Smooth muscle cell (in vitro differentiated cells): ENCODE measurements around the gene SLC22A12. TPM values are rescaled to one million over a fixed set of nuclear protein-coding genes. Genes with fewer than 3 reads are reported as not detected.

ENCODE experiments used
- DNase-seq: peaks from one replicate; lab custom pipeline; 2025; ENCODE audit not compliant: unreplicated experiment; lab: John Stamatoyannopoulos, UW
- H2AFZ ChIP-seq: fragments of 200-600 bp; sonication (generic); 2 replicates; pipeline ENCODE4 v1.6.0; 2016; ENCODE audit warnings: antibody characterized with exemption, low read depth, mild to moderate bottlenecking
- H3F3A ChIP-seq: fragments of 200-600 bp; sonication (generic); 2 replicates; pipeline ENCODE4 v1.6.0; 2017; ENCODE audit warnings: antibody characterized with exemption, low read depth
- H3K27ac ChIP-seq: fragments of 200-600 bp; sonication (generic); 2 replicates; pipeline ENCODE4 v1.5.1; 2016; ENCODE audit warnings: low read depth, mild to moderate bottlenecking
- H3K27me3 ChIP-seq: fragments of 200-600 bp; sonication (generic); 2 replicates; pipeline ENCODE4 v1.6.1; 2016; ENCODE audit warnings: low read depth, mild to moderate bottlenecking
- H3K36me3 ChIP-seq: fragments of 200-600 bp; sonication (generic); 2 replicates; pipeline ENCODE4 v1.5.1; 2016; ENCODE audit warnings: low read depth
- H3K4me1 ChIP-seq: fragments of 200-600 bp; sonication (generic); 2 replicates; pipeline ENCODE4 v1.5.1; 2016; ENCODE audit warnings: low read depth
- H3K4me2 ChIP-seq: fragments of 200-600 bp; sonication (generic); 2 replicates; pipeline ENCODE4 v1.6.0; 2016; ENCODE audit warnings: mild to moderate bottlenecking
- H3K4me3 ChIP-seq: fragments of 200-600 bp; sonication (generic); 2 replicates; pipeline ENCODE4 v1.5.1; 2016; ENCODE audit warnings: mild to moderate bottlenecking
- H3K79me2 ChIP-seq: fragments of 200-600 bp; sonication (generic); 2 replicates; pipeline ENCODE4 v1.6.0; 2016; ENCODE audit warnings: low read depth, mild to moderate bottlenecking
- H3K9ac ChIP-seq: fragments of 200-600 bp; sonication (generic); 2 replicates; pipeline ENCODE4 v1.6.0; 2016; ENCODE audit warnings: low read depth
- H3K9me3 ChIP-seq: fragments of 200-600 bp; sonication (generic); replicated peaks from 2 replicates; pipeline ENCODE4 v1.5.1; 2016; ENCODE audit warnings: low read depth
- H4K20me1 ChIP-seq: fragments of 200-600 bp; sonication (generic); 2 replicates; pipeline ENCODE4 v1.6.0; 2016; ENCODE audit warnings: low read depth
- WGBS: methylation state at CpG from one replicate; pipeline ENCODE4 v1.1.7; 2016; ENCODE audit warnings: low lambda C conversion rate; 5-methylcytosine and 5-hydroxymethylcytosine counted together
- polyA plus RNA-seq: library from polyadenylated mRNA; unstranded; fragments of >200 nt; fragmentation: Nextera tagmentation; extraction: Ambion mirVana; gene quantifications from 2 replicates; pipeline ENCODE4 v1.2.1, GENCODE V29; 2016
- total RNA-seq: library from RNA; depleted of rRNA; stranded (reverse); fragments of >200 nt; gene quantifications from 2 replicates; pipeline ENCODE4 v1.2.3, GENCODE V29; 2014
- TF ChIP-seq, protein P1 (sequence below): fragments of 200-600 bp; sonication (generic); IDR thresholded peaks from 2 replicates; pipeline ENCODE4 v1.5.1; 2017; ENCODE audit warnings: borderline replicate concordance, mild to moderate bottlenecking, antibody characterized with exemption; ENCODE audit not compliant: insufficient read depth, poor library complexity, severe bottlenecking

SLC22A12 gene
- total and polyA plus RNA-seq, 2 experiments from 2014 or later, result not detected

DNA sequence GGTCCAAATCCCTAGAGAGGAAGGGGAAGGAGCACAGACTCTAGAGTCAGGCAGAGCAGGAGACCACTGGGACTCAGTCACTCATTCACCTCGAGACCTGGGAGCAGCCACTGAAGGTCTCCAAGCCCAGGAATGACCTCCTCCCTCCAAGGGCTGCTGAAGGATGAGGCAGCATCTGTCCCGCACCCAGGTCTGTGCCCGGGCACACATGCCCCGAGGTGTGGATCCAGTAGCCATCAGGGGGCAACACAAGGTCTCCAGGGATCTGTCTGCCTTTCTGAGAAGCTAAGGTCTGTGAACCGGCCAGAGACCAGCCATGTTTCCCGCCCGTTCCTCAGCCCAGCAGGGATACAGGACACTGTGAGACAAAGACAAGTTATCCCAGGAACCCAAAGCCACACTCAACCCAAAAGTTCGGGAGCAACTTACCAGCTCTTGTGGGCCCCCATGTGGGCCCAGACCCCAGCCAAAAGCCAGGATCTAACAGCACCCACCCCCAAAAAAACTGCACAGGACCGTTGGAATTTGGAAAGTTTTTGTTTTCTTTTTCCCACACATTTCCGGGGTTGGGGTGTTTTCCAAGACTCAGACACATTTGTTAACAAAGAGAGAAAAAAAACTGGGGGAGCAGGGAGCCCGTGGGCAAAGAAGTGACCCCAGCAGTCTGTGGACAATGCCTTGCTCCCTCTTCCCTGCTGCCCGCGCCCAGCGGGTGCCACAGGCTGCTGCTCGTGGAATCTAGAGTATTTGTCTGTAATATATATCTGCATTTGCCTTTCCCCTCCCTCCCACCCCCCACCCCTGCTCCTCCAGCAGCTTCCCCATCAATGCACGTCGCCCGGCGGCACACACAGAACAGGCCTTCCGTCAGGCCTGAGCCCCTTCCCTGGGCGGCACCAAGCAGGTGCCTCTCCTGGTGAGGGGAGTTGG, 14.9 kb downstream of the SLC22A12 start:
- H3K27me3 ChIP-seq, result no peaks in the 10 kb centered on the region
- no peak for DNase-seq

DNA sequence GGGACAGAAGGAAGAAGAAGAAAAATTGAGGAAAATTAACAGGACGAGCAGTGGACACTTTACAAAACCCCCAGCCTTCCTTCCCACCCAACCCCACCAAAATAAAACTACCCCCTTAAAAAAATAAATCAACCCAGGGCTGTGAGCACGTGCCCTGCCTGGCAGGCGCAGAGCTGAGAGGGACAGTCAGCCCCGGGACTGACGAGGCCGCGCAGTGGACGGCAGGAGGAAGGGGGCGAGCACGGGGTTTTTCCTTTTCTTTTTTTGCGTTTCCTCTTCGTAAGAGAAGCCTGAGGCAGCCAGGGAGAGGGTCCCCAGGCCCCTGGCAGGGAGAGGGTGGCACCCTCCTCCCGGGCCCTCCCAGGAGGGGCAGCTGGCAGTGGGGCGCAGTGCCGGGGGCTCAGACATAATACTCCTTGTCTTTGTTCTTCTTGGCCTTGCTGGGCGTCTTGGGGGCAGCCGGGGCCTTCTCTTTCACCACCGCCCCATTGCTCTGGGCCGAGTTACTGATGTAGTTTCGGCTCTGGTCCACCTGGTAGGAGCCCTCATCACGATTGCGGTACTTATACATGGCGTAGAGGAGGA, 15.9 kb downstream of the SLC22A12 start:
- no peak overlapping the region for H3K27ac ChIP-seq
- H3K4me1 ChIP-seq, result peaks cover 8% of the 10 kb centered on the region
- no peaks in the 10 kb centered on the region for H4K20me1 ChIP-seq
- no peak overlapping the region for H3K4me2 ChIP-seq
- no peaks in the 10 kb centered on the region for H3F3A ChIP-seq
- H3K9me3 ChIP-seq, result no peaks in the 10 kb centered on the region
- TF ChIP-seq, protein P1, sequence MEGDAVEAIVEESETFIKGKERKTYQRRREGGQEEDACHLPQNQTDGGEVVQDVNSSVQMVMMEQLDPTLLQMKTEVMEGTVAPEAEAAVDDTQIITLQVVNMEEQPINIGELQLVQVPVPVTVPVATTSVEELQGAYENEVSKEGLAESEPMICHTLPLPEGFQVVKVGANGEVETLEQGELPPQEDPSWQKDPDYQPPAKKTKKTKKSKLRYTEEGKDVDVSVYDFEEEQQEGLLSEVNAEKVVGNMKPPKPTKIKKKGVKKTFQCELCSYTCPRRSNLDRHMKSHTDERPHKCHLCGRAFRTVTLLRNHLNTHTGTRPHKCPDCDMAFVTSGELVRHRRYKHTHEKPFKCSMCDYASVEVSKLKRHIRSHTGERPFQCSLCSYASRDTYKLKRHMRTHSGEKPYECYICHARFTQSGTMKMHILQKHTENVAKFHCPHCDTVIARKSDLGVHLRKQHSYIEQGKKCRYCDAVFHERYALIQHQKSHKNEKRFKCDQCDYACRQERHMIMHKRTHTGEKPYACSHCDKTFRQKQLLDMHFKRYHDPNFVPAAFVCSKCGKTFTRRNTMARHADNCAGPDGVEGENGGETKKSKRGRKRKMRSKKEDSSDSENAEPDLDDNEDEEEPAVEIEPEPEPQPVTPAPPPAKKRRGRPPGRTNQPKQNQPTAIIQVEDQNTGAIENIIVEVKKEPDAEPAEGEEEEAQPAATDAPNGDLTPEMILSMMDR, result no peak
- no peaks in the 10 kb centered on the region for H3K36me3 ChIP-seq
- no peaks in the 10 kb centered on the region for H3K79me2 ChIP-seq
- no peak overlapping the region for H3K4me3 ChIP-seq
- 91% methylated on average over 19 of the region's 23 CpGs for WGBS
- no peak overlapping the region for H2AFZ ChIP-seq
- no peaks in the 10 kb centered on the region for H3K27me3 ChIP-seq
- H3K9ac ChIP-seq, result no peak overlapping the region
- DNase-seq, result no peak

More for the DNA sequence above, 14.9 kb downstream of the SLC22A12 start:
- Histone ChIP-seq H3K36me3 (no peaks in the 10 kb centered on the region), H4K20me1 (no peaks in the 10 kb centered on the region), H3K27ac (no peak overlapping the region), H3K4me1 (peaks cover 8% of the 10 kb centered on the region), H3K4me2 (no peak overlapping the region), H3K9ac (no peak overlapping the region), H3K9me3 (no peaks in the 10 kb centered on the region), H2AFZ (no peak overlapping the region), H3F3A (no peaks in the 10 kb centered on the region), H3K4me3 (no peak overlapping the region), H3K79me2 (no peaks in the 10 kb centered on the region)
- 91% methylated on average over 21 of the region's 21 CpGs for WGBS
- TF ChIP-seq, protein P1, result no peak

DNA sequence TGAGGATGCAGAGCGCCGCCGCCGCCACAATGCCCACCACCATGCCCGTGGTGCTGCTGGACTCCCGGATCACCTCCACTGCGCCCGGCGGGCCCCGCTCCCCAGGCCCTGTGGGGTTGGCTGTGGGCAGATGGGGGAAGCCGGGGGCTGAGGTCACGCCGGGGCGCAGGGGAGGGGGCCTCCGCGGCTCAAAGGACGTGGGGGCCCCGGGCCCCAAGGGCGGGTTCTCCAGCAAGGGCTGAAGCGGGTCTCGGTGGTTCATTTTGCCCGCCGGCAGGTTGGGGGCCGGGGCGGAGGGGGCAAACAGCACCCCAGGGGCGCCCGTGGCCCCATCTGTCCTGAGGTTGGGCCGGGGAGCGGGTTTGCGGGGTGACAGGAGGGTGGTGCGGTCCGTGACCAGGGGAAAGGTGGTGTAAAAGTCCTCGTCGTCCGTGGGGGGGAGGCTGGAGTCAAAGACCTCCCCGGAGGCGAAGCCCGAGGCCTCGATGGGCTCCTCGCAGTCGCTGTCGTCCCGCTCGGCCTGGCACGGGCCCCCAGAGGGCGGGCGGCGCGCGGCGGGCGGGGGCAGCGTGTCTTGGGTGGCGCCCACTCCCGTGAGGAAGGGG, 16.5 kb downstream of the SLC22A12 start:
- Histone ChIP-seq H3K4me3 (no peak overlapping the region), H3K27me3 (no peaks in the 10 kb centered on the region)

More for the DNA sequence above, 16.5 kb downstream of the SLC22A12 start:
- Histone ChIP-seq H3K79me2 (no peaks in the 10 kb centered on the region), H3K27ac (no peak overlapping the region), H3K4me2 (no peak overlapping the region), H3F3A (no peaks in the 10 kb centered on the region), H3K4me1 (peaks cover 8% of the 10 kb centered on the region), H3K36me3 (no peaks in the 10 kb centered on the region), H2AFZ (no peak overlapping the region), H3K9ac (no peak overlapping the region), H3K9me3 (no peaks in the 10 kb centered on the region), H4K20me1 (no peaks in the 10 kb centered on the region)
- 92% methylated on average over 36 of the region's 55 CpGs for WGBS
- TF ChIP-seq, protein P1, result no peak
- DNase-seq, result no peak
